ENCODE measurements around the gene DCANP1. TPM values are rescaled to one million over a fixed set of nuclear protein-coding genes. Genes with fewer than 3 reads are reported as not detected.

DCANP1 gene
- total and polyA plus RNA-seq, 10 of the 15 experiments (the other 5 are each of a cell fraction or from before 2014, with no cell fraction given), result 0.01 TPM; not detected in 9

GRCh38 chr5:135435467-135436330 is 11.4 kb downstream of the DCANP1 start:
- Histone ChIP-seq H3K79me2 (ENCODE audit: control insufficient read depth, insufficient read depth, low read length) (no peaks in the 10 kb centered on the region), H3K4me2 (ENCODE audit: control insufficient read depth, insufficient read depth) (no peak overlapping the region), H3K9me3 (replicated peaks; ENCODE audit: control insufficient read depth, insufficient read depth, low read length) (no peaks in the 10 kb centered on the region), H3K36me3 (ENCODE audit: control insufficient read depth in 2 of 2, insufficient read depth in 2 of 2, low read length in 1 of 2) (no peaks in the 10 kb centered on the region), H3K4me1 (ENCODE audit: control insufficient read depth, insufficient read depth, low read length) (peaks cover 15% of the 10 kb centered on the region), H3K4me3 (no peak overlapping the region), H3K9ac (ENCODE audit: control insufficient read depth, insufficient read depth, low read length) (no peak overlapping the region), H3K27me3 (replicated peaks in 1 of 2; ENCODE audit: control insufficient read depth in 2 of 2, insufficient read depth in 2 of 2, low read length in 1 of 2) (no peaks in the 10 kb centered on the region; a peak in 1 of 4 replicates), H2AFZ (ENCODE audit: control insufficient read depth, low read depth, low read length) (no peak overlapping the region), H3K27ac (ENCODE audit: control insufficient read depth, insufficient read depth) (no peak overlapping the region), H4K20me1 (ENCODE audit: control insufficient read depth, insufficient read depth) (no peaks in the 10 kb centered on the region)
- no peak for TF ChIP-seq MLLT1 (IDR thresholded peaks at IDR 0.05)
- TF ChIP-seq YY1 (IDR thresholded peaks at IDR 0.05; ENCODE audit: low read depth, low read length), result no peak
- no peak for TF ChIP-seq RBBP5 (conservative IDR thresholded peaks at IDR 0.05)
- TF ChIP-seq PAX5 (IDR thresholded peaks at IDR 0.05; ENCODE audit: borderline replicate concordance, low read depth, low read length), result no peak
- TF ChIP-seq CHD2 (IDR thresholded peaks at IDR 0.05; ENCODE audit: borderline replicate concordance, low read depth, low read length), result no peak
- no peak for TF ChIP-seq NR2F1 (conservative IDR thresholded peaks at IDR 0.05)
- TF ChIP-seq USF2 (IDR thresholded peaks at IDR 0.05; ENCODE audit: borderline replicate concordance, low read depth, low read length), result no peak
- no peak for TF ChIP-seq PRDM15 (CRISPR knock-in tag; IDR thresholded peaks at IDR 0.05)
- TF ChIP-seq SMAD1 (IDR thresholded peaks at IDR 0.05; ENCODE audit: low read depth, partially characterized antibody), result no peak
- no peak for TF ChIP-seq CREM (IDR thresholded peaks at IDR 0.05; ENCODE audit: low read depth)
- TF ChIP-seq IKZF2 (IDR thresholded peaks at IDR 0.05), result no peak
- TF ChIP-seq CHD4 (IDR thresholded peaks at IDR 0.05), result no peak
- TF ChIP-seq ZNF217 (IDR thresholded peaks at IDR 0.05), result no peak
- no peak for TF ChIP-seq NBN (IDR thresholded peaks at IDR 0.05)
- FAIRE-seq (no peak), DNase-seq (ENCODE audit: low read depth, low spot score) (no peak), ATAC-seq (no peak)
- 26% methylated on average over 9 of the region's 9 CpGs for WGBS (ENCODE audit: insufficient coverage, insufficient replicate concordance, low lambda C conversion rate, missing lambda C conversion rate)
- ChIA-PET POLR2A (no interaction called here), RAD21 (ENCODE audit: unreplicated experiment) (no interaction called here), SMC1A (ENCODE audit: uncharacterized antibody, unreplicated experiment) (interaction anchor here (2.0 kb wide), 1 partner anchor 10 kb away, joined by 4 read pairs; no protein-coding TSS in a partner anchor), CTCF (interaction anchor here (1.7 to 5.7 kb wide), 3 partner anchors 10 to 26 kb away, joined by 4 to 48 read pairs (median 19); no protein-coding TSS in a partner anchor)
- in situ Hi-C loops (cut with MboI) (no loop called here), intact Hi-C loops (cut with micrococcal nuclease; ENCODE audit: unreplicated experiment) (no loop called here)
- no TSS peak for BruUV-seq (replicated peaks)

Data from GM12878 (cell line).